ENCODE measurements around the gene ASIC3.

GRCh38 chr7:151012911-151013347 is 35.4 kb upstream of the ASIC3 start:
- TF ChIP-seq EZH2 (optimal IDR thresholded peaks at IDR 0.05; ENCODE audit: low read depth, low read length) (no peak), CTCF (IDR thresholded peaks at IDR 0.05; ENCODE audit: low read length) (peak; percentile 61), EZH2phosphoT487 (IDR thresholded peaks at IDR 0.05; ENCODE audit: low read length) (no peak)

All from MM.1S (cell line).